ENCODE results near the gene GALNT5. TPM values are rescaled to one million over a fixed set of nuclear protein-coding genes. Genes with fewer than 3 reads are reported as not detected.
A peak's percentile ranks its signal among the peaks of the same experiment; 100 is the strongest.
"Not testable (repeated sequence)": the region's sequence is repeated elsewhere in the genome, so short reads cannot be mapped to it uniquely, and the experiment has no call there.

The GALNT5 gene
- 10.6 TPM in 2 replicates for total RNA-seq (2014; rRNA removed; shearing (Covaris generic))

DNA sequence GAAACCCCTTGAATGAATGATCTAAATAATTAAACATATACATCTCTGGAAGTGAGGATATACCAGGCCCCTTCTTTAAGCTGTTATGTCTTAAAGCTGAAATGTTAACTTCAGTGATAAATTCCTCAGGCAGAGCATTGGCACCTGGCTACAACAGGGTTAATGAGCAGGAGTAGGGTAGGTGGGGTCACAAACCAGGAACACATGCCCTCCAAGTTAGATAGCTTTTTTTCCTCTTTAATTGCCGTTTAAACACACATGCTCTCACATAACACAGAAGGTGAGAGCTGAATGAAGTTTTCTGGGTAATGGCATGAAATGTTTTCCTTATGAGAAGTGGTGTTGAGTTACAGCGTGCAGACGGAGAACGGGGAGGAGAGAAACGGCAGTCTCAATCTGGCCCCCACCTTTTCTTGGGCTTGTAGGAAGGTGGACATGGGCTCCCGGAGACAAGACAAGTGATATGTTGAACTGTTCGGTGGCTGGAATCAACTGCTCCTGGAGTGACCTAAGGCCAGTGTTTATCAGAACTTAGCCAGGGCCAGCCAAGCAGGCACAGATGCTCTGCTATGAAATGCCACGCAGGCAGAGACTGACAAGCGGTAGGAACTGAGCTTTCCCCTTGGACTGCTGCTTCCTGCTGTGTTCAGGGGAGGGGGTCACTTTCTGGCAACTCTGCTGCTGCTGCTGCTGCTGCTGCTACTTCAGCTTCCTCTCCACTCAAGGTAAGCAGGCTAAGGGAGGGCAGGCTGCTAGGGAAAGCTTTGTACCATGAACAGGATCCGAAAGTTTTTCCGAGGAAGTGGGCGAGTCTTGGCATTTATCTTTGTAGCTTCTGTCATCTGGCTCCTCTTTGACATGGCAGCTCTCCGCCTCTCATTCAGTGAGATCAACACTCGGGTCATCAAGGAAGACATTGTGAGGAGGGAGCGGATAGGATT is at the start of gene GALNT5:
TSS of gene GALNT5 (plus strand) at position 394 of the 941 bp plus-strand sequence. CDS start at position 772, 378 bp downstream.
- peak; percentile 58 for DNase-seq (ENCODE audit: low read depth)

DNA sequence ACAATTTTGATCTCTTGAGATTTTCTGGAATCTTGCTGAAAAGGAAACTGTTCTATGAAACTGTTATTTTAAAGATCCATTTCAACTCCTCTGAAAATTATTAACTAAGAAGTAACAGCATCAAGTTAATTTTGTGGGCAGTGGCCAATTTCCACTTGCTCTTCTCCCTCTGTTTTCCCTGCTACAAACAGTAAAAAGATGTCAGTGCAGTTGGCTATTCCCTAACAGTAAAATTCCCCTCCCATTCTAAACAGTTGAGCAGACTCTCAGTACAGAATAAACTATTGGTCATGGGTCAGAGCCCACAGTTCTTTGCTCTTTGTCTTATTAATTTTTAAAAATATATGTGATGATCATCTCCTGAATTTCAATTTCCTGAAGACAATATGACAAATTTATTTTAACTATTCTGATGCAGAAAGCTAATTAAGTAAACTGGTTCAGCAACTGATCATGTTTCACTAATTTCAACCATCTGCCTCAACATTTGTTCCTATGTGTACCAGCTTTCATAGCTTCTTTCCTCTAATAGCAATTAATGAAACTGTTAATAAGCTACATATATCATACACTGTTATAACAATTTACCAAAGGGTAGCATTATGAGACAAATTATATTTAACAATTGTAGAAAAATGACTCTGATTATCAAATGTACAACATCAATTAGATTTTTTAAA is 41.1 kb upstream of the GALNT5 start:
- DNase-seq (ENCODE audit: low read depth), result no peak

- DNase-seq (ENCODE audit: low read depth), result no peak
Observed at GRCh38 chr2:157217409-157217808, 40.1 kb upstream of the GALNT5 start.

DNA sequence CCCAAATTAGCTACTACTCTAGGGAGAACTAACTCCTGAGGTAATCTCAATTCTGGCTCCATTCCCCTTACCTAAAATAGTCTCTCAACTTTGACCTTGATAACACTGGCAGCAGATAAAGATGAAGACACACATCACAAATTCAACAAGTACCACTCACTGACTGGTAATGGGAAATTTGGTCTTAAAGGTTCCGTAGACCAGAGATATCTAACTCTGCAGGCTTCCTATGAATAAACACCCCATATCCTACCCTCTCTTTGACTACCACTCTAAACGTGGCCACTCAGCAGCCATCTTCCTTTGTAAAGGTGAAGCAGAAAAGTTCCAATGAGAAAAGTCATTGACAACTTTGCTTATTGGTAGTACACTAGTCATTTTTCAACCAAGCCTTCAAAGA is 38.6 kb upstream of the GALNT5 start:
- DNase-seq (ENCODE audit: low read depth), result no peak

DNA sequence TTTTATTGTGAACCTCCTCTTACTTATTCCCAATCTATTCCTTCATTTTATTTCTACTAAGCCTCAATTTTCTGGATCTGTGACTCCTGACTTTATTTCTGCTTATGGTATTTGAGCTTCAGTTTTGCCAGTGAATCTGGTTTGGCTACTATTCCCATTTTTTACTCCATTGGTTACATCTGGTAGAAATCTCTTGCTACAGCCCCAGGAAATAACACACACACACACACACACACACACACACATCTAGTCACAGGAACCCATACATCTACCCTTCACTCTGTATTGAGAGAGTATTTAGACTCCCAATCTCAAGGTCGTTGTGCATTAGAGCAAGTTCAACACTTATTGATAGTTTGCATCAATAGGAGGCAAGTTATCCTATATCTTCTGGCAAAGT is 37.0 kb upstream of the GALNT5 start:
- peak; percentile 1 for DNase-seq (ENCODE audit: low read depth)

DNA sequence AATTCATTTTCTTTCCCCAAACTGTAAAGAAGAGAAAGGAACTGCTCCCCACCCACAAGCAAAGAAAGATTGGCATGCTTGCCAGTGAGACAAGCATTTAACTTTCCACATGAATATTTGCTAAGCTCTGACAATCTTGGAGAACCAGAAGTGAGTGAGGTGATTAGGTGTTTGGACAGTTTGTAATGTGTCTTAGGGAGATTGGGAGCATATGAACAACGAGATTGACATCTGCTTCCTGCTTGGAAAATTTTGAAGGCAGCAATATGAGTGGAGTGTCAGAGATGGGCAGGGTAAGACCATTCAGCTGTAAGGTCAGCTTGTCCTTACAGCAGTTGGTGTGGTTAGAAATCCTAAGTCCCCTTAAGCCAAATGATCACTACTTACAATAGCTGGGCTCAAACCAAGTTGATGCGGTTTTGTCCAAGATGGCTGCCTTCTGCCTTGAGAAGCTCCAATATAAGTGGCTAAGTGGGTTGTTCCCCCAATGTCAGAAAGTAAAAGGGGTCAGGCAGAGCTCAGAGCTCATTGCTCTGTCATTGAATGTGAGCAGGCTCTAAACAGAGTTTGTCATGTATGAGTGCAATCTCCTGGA is 36.0 kb upstream of the GALNT5 start:
- peak; percentile 17 for DNase-seq (ENCODE audit: low read depth)

GRCh38 chr2:157223624-157224205 is 33.8 kb upstream of the GALNT5 start:
- no peak for DNase-seq (ENCODE audit: low read depth)

DNA sequence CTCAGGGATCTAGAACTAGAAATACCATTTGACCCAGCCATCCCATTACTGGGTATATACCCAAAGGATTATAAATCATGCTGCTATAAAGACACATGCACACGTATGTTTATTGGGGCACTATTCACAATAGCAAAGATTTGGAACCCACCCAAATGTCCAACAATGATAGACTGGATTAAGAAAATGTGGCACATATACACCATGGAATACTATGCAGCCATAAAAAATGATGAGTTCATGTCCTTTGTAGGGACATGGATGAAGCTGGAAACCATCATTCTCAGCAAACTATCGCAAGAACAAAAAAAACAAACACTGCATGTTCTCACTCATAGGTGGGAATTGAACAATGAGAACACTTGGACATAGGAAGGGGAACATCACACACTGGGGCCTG is 33.1 kb upstream of the GALNT5 start:
- not testable (repeated sequence) for DNase-seq (ENCODE audit: low read depth)

- DNase-seq (ENCODE audit: low read depth), result no peak
Observed at GRCh38 chr2:157227592-157227991, 29.9 kb upstream of the GALNT5 start.

GRCh38 chr2:157228946-157229345 is 28.6 kb upstream of the GALNT5 start:
- DNase-seq (ENCODE audit: low read depth), result no peak

DNA sequence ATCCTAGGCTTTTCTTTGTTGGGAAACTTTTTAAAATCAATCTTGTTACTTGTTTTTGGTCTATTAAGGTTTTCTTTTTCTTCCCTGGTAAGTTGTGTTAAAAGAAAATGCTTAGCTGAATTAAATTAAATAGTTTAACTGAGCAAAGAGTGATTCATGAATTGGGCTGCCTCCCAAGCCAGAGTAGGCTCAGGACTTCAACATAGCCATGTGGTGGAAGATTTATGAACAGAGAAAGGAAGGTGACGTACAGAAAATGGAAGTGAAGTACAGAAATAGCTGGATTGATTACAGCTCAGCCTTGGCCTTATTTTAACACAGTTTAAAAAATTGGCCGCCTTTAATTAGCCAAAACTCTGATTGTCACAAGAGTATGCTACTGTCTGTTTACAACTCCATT is 27.9 kb upstream of the GALNT5 start:
- DNase-seq (ENCODE audit: low read depth), result peak; percentile 82

- DNase-seq (ENCODE audit: low read depth), result no peak
Observed at GRCh38 chr2:157231476-157231875, 26.0 kb upstream of the GALNT5 start.

GRCh38 chr2:157233506-157233905 is 24.0 kb upstream of the GALNT5 start:
- DNase-seq (ENCODE audit: low read depth), result peak; percentile 70

DNA sequence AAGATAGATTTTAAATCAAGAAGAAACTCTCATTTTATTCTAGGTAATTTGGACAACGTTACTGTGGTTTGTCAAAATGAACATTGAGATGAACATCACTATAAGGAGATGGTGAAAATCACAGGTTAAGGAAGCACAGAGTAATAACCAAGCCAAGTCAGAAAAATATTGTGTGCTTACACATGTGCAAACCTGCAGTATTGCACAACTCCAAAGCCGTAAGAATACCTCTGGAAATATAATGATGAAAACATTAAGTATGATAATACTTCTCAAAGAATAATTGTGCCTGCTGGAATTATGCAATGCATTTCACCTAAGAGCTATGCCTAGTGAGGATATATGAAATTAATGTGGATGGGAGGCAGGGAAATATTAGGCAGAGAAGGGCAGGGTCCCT is 21.1 kb upstream of the GALNT5 start:
- no peak for DNase-seq (ENCODE audit: low read depth)

- DNase-seq (ENCODE audit: low read depth), result no peak
Observed at GRCh38 chr2:157238296-157238695, 19.2 kb upstream of the GALNT5 start.

DNA sequence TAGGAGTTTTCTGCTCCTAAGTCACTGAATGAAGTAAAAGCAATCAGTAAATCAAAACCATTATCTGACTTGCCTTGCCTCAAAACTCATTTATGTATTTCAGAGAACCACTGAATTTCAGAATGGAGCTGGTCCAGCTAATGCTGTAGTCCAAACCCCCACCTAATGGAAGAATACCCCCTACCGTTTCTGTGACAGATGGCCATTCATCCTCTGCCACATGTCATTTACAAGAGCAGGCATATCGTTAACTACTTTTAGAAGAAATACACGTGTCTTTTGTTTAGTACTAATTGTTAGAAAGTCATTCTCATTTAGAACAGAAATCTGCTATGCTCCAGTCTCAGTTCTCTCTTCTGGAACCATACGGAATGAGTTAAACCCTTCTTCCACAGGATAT is 12.8 kb upstream of the GALNT5 start:
- no peak for DNase-seq (ENCODE audit: low read depth)

- no peak for DNase-seq (ENCODE audit: low read depth)
Observed at GRCh38 chr2:157245144-157245840, 12.2 kb upstream of the GALNT5 start.

DNA sequence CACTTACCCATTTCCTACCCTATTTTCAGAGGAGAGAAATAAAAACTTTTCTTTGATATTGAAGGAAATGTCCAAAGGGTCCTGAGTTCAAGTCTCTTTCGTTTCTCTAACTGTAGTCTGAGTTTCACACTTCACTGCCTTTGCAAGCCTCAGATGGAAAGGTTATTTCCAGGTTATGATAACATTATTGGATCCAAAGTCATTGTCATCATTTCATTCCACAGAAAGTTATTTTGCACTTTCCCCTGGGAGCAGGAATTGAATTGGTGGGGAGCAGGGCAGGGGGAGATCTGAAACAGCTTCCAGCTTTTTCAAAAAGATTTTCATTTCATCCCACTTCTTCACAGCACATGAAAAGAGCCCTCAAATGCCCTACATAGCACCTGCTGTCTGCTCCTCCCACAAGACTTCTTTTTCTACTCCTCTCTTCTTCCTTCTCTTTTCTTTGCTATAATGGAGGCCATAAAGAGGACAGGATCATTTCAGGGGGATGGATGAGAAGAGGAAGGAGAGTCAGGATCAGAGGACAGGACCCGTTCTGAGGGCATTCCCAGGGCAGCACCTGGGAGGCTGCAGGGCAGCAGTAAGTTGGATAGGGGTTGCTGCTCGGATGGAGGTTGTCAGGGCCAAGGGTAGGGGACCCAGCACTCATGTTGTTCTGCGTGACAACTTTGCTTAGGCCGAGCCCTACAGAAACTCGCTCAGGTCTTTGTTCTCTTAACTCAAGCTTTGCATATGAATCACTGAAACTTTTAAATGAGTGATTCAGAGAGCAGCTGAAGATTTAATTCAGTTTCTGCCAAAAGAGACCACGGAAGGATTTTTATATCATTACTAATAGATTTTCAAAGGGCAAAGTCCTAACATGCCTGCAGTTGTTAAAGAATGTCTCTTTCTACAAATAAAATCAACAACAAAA is 11.4 kb upstream of the GALNT5 start:
- DNase-seq (ENCODE audit: low read depth), result peak; percentile 88

DNA sequence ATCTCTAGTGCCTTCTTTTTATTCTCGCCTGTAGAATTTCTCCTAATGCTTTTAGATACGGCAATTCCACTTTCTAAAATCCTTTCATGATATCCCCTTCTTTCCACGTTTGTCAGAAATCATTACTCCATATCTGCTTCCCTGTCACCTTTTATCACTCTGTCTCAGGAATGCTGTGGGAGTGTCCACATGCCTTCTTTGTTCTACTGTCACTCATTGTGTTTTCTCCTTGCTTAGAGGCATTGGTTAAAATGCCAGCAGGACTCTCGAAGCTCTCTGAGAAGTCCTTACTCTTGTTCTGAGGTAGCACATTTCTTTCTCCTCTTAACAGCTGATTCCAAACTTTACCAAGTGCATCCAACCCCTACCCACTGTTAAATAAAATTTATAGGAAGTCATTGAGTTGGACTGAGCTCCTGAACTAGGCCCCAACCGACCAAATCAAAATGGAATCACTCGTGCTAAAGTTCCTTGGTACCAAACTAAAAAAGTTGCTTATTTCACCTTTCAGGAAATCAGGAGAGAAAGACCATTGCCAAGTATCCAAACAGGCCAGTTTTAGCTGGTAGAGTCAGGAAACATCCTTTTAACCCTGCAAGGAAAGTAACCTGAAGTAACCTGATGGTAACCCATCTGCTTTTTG is 10.6 kb upstream of the GALNT5 start:
- peak; percentile 68 for DNase-seq (ENCODE audit: low read depth)

DNA sequence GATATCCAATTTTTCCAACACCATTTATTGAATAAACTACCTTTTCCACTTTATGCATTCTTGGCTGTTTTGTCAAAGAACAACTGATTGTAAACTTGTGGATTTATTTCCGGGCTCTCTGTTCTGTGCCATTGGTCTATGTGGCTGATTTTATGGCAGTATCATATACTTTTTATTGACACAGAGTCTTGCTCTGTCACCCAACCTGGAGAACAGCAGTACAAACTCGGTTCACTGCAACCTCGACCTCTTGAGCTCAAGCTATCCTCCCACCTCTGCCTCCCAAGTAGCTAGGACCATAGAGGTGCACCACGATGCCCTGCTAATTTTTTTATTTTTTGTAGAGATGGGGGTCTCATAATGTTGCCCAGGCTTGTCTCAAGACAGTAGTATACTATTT is 6.7 kb upstream of the GALNT5 start:
- no peak for DNase-seq (ENCODE audit: low read depth)
